Dedifferentiated amniotic fluid mesenchymal stem cell (primary cell): Measurements from ENCODE around the gene KIF26B.
A peak's percentile ranks its signal among the peaks of the same experiment; 100 is the strongest.

Experiments
- DNase-seq: peaks from one replicate; pipeline ENCODE4 v3.0.0-alpha.2; 2016; ENCODE audit errors: extremely low spot score

Gene KIF26B

GRCh38 chr1:245132771-245133170, 22.0 kb upstream of the KIF26B start:
- no peak for DNase-seq

- no peak for DNase-seq
Observed at GRCh38 chr1:245133995-245134715, 20.6 kb upstream of the KIF26B start.

- DNase-seq: no peak
Observed at GRCh38 chr1:245142171-245142798, 12.5 kb upstream of the KIF26B start.

- DNase-seq: no peak
Observed at GRCh38 chr1:245142976-245143375, 11.8 kb upstream of the KIF26B start.

GRCh38 chr1:245143849-245144248, 10.9 kb upstream of the KIF26B start:
- DNase-seq: no peak

GRCh38 chr1:245148069-245148468, 6.7 kb upstream of the KIF26B start:
- no peak for DNase-seq

GRCh38 chr1:245148861-245149260, 5.9 kb upstream of the KIF26B start:
- no peak for DNase-seq

- peak; percentile 70 for DNase-seq
Observed at GRCh38 chr1:245153081-245153551, 1.7 kb upstream of the KIF26B start.

- peak; percentile 40 for DNase-seq
Observed at GRCh38 chr1:245153552-245154428, 995 bp upstream of the KIF26B start.

- no peak for DNase-seq
Observed at GRCh38 chr1:245155272-245156040, 671 bp downstream of the KIF26B start.

- peak; percentile 80 for DNase-seq
Observed at GRCh38 chr1:245156041-245156735, 1.4 kb downstream of the KIF26B start.

GRCh38 chr1:245156736-245157505, 2.1 kb downstream of the KIF26B start:
- DNase-seq: no peak

- DNase-seq: no peak
Observed at GRCh38 chr1:245158913-245159312, 4.1 kb downstream of the KIF26B start.

GRCh38 chr1:245160288-245160687, 5.5 kb downstream of the KIF26B start:
- no peak for DNase-seq

GRCh38 chr1:245160741-245161400, 6.1 kb downstream of the KIF26B start:
- DNase-seq: no peak

- no peak for DNase-seq
Observed at GRCh38 chr1:245161866-245162265, 7.1 kb downstream of the KIF26B start.

GRCh38 chr1:245166471-245166885, 11.7 kb downstream of the KIF26B start:
- no peak for DNase-seq

- DNase-seq: no peak
Observed at GRCh38 chr1:245168086-245168485, 13.3 kb downstream of the KIF26B start.

- DNase-seq: no peak
Observed at GRCh38 chr1:245168906-245169305, 14.1 kb downstream of the KIF26B start.

- no peak for DNase-seq
Observed at GRCh38 chr1:245169376-245169775, 14.6 kb downstream of the KIF26B start.
